ENCODE measurements around the gene CRTAC1. TPM values are rescaled to one million over a fixed set of nuclear protein-coding genes. Genes with fewer than 3 reads are reported as not detected.

CRTAC1 gene
- total RNA-seq, 1 donor from 2014 or later: 3.2 TPM

- DNase-seq: no peak
Observed at GRCh38 chr10:97896756-97897358, 133.6 kb downstream of the CRTAC1 start.

- no peak for DNase-seq
Observed at GRCh38 chr10:97895915-97896314, 134.5 kb downstream of the CRTAC1 start.

- no peak for DNase-seq
Observed at GRCh38 chr10:97895084-97895483, 135.3 kb downstream of the CRTAC1 start.

GRCh38 chr10:97894092-97894491 lies 136.3 kb downstream of the CRTAC1 start:
- DNase-seq: no peak

GRCh38 chr10:97892939-97893338 lies 137.5 kb downstream of the CRTAC1 start:
- no peak for DNase-seq

GRCh38 chr10:97892506-97892905 lies 137.9 kb downstream of the CRTAC1 start:
- DNase-seq: no peak

- no peak for DNase-seq
Observed at GRCh38 chr10:97891497-97892167, 138.8 kb downstream of the CRTAC1 start.

GRCh38 chr10:97889461-97890265 lies 140.8 kb downstream of the CRTAC1 start:
- DNase-seq: no peak

GRCh38 chr10:97888641-97889262 lies 141.7 kb downstream of the CRTAC1 start:
- no peak for DNase-seq

- DNase-seq: no peak
Observed at GRCh38 chr10:97888134-97888533, 142.3 kb downstream of the CRTAC1 start.

- DNase-seq: no peak
Observed at GRCh38 chr10:97887399-97887798, 143.0 kb downstream of the CRTAC1 start.

GRCh38 chr10:97886286-97886685 lies 144.1 kb downstream of the CRTAC1 start:
- no peak for DNase-seq

GRCh38 chr10:97883092-97883485 lies 147.3 kb downstream of the CRTAC1 start:
- DNase-seq: no peak

GRCh38 chr10:97882142-97883091 lies 148.0 kb downstream of the CRTAC1 start:
- no peak for DNase-seq

GRCh38 chr10:97880109-97880508 lies 150.3 kb downstream of the CRTAC1 start:
- DNase-seq: no peak

GRCh38 chr10:97879241-97879640 lies 151.2 kb downstream of the CRTAC1 start:
- no peak for DNase-seq

GRCh38 chr10:97876402-97876801 lies 154.0 kb downstream of the CRTAC1 start:
- no peak for DNase-seq

GRCh38 chr10:97875391-97875790 lies 155.0 kb downstream of the CRTAC1 start:
- DNase-seq: no peak

GRCh38 chr10:97874332-97874731 lies 156.1 kb downstream of the CRTAC1 start:
- no peak for DNase-seq

- DNase-seq: no peak
Observed at GRCh38 chr10:97873569-97873968, 156.9 kb downstream of the CRTAC1 start.

- no peak for DNase-seq
Observed at GRCh38 chr10:97870990-97871389, 159.4 kb downstream of the CRTAC1 start.

Measured in skin of body (tissue), 2 donors.